Measurements from ENCODE around the gene PTPN3. TPM values are rescaled to one million over a fixed set of nuclear protein-coding genes. Genes with fewer than 3 reads are reported as not detected.

Gene PTPN3
- total and polyA plus RNA-seq, 9 of the 15 experiments (the other 6 are each of a cell fraction or from before 2014, with no cell fraction given): 0.02 TPM; not detected in 8

GRCh38 chr9:109453210-109453842 is 44.8 kb downstream of the PTPN3 start (continued):
- TF ChIP-seq ELF2 (CRISPR knock-in tag; IDR thresholded peaks at IDR 0.05) (no peak), CC2D1A (IDR thresholded peaks at IDR 0.05) (no peak), MAFG (tag; conservative IDR thresholded peaks at IDR 0.05) (0 out of 2 replicates have a peak, but pooled peaks have one; percentile 9), ELF4 (CRISPR knock-in tag; IDR thresholded peaks at IDR 0.05) (no peak), ARID1B (IDR thresholded peaks at IDR 0.05) (peak; percentile 39), RNF2 (IDR thresholded peaks at IDR 0.05) (no peak)

- ATAC-seq (no peak), DNase-seq (ENCODE audit: extremely low read depth in 1 of 4, low spot score in 3 of 4) (no peak), FAIRE-seq (no peak)
- H4K20me1 ChIP-seq (replicated peaks; ENCODE audit: control insufficient read depth, insufficient read depth, low read length): no peaks in the 10 kb centered on the region
- no peak overlapping the region for H3K9ac ChIP-seq (ENCODE audit: insufficient read depth in 1 of 2, low read depth in 2 of 2, low read length in 2 of 2)
- no peaks in the 10 kb centered on the region for H3K9me1 ChIP-seq (ENCODE audit: control insufficient read depth, insufficient read depth, low read length)
- no peak overlapping the region for H3K27ac ChIP-seq (ENCODE audit: extremely low read depth, low read depth, low read length)
- in situ Hi-C loops (cut with MboI) (no loop called here), intact Hi-C loops (cut with micrococcal nuclease) (no loop called here)
- H3K4me2 ChIP-seq (ENCODE audit: insufficient read depth, low read length): no peak overlapping the region
- H3K9me3 ChIP-seq (replicated peaks; ENCODE audit: control insufficient read depth, insufficient read depth, low read depth, low read length): no peaks in the 10 kb centered on the region
- no peaks in the 10 kb centered on the region for H3K79me2 ChIP-seq (ENCODE audit: control insufficient read depth, insufficient read depth, low read length)
- H2AFZ ChIP-seq (ENCODE audit: low read depth, low read length): no peak overlapping the region
- no TSS peak for BruUV-seq (replicated peaks)
- WGBS (ENCODE audit: insufficient coverage, low coverage, missing lambda C conversion rate): 0% methylated on average over 3 of the region's 3 CpGs
- POLR2A ChIA-PET: interaction anchor here (1.3 kb wide), 1 partner anchor 33 kb away, joined by 4 read pairs; no protein-coding TSS in a partner anchor
- H3K4me3 ChIP-seq: no peak overlapping the region
- no peak for TF ChIP-seq ZNF583 (CRISPR knock-in tag; IDR thresholded peaks at IDR 0.05)
- no peak for TF ChIP-seq MEIS2 (IDR thresholded peaks at IDR 0.05; ENCODE audit: partially characterized antibody)
- no peak for TF ChIP-seq ETV5 (CRISPR knock-in tag; IDR thresholded peaks at IDR 0.05; ENCODE audit: low read depth)
- TF ChIP-seq HMGN3 (IDR thresholded peaks at IDR 0.05; ENCODE audit: borderline replicate concordance, extremely low read depth, insufficient read length, low read depth, low read length): no peak
- no peak for TF ChIP-seq SNRNP70 (optimal IDR thresholded peaks at IDR 0.05; ENCODE audit: low read depth, low read length)
- no peak for TF ChIP-seq PHTF2 (CRISPR knock-in tag; IDR thresholded peaks at IDR 0.05)
- no peak for TF ChIP-seq ARHGAP35 (IDR thresholded peaks at IDR 0.05; ENCODE audit: partially characterized antibody)
- H3K4me1 ChIP-seq (replicated peaks in 1 of 2; ENCODE audit: control insufficient read depth in 2 of 2, insufficient read depth in 2 of 2, low read length in 2 of 2): no peaks in the 10 kb centered on the region
- H3K36me3 ChIP-seq (ENCODE audit: control insufficient read depth, insufficient read depth, low read length): no peaks in the 10 kb centered on the region
- CTCF ChIA-PET (ENCODE audit: low intra/inter-chr PET ratio): no interaction called here
- H3K27me3 ChIP-seq (ENCODE audit: control insufficient read depth in 2 of 2, insufficient read depth in 2 of 2, low read length in 2 of 2): peaks cover 10 to 39% of the 10 kb centered on the region in 2 experiments; a peak in 3 of 5 replicates
Observed at GRCh38 chr9:109452761-109453160, 45.3 kb downstream of the PTPN3 start.
